GM12878 (cell line): ENCODE data around the gene ZSWIM5. TPM values are rescaled to one million over a fixed set of nuclear protein-coding genes. Genes with fewer than 3 reads are reported as not detected.
"Not testable (repeated sequence)": the region's sequence is repeated elsewhere in the genome, so short reads cannot be mapped to it uniquely, and the experiment has no call there.

Experiments
- ATAC-seq: fragments of 200-7000 bp; cut with Tn5 transposase; 3 replicates; pipeline ENCODE4 v1.9.1; 2020; ENCODE audit warnings: mild to moderate bottlenecking, moderate library complexity
- BruUV-seq: library from RNA; stranded (reverse); fragments of 400-500 nt; replicated peaks from 2 replicates; lab custom pipeline; 2021; lab: Mats Ljungman, UMichigan
- CTCF ChIA-PET: fragments of 300-600 bp; sonication (Branson Sonifier 250); formaldehyde crosslinking; extraction: SDS; loops from one replicate; lab custom pipeline; 2021; ENCODE audit warnings: inconsistent platforms; lab: Yijun Ruan, JAX
- POLR2A ChIA-PET: fragments of 350-600 bp; formaldehyde crosslinking; extraction: SDS; loops from one replicate; lab custom pipeline; 2021; ENCODE audit warnings: inconsistent platforms; lab: Charles Lee
- RAD21 ChIA-PET: fragments of 300-600 bp; sonication (Branson Sonifier 250); formaldehyde crosslinking; loops from one replicate; lab custom pipeline; 2023; ENCODE audit warnings: antibody characterized with exemption; ENCODE audit not compliant: unreplicated experiment; lab: Charles Lee
- SMC1A ChIA-PET: fragments of 300-600 bp; sonication (Branson Sonifier 250); formaldehyde crosslinking; loops from one replicate; lab custom pipeline; 2023; ENCODE audit not compliant: unreplicated experiment, uncharacterized antibody; lab: Charles Lee
- DNase-seq: peaks from one replicate; pipeline ENCODE4 v3.0.0-alpha.2; 2011; ENCODE audit warnings: low read depth, low spot score
- FAIRE-seq: peaks from 3 replicates; lab custom pipeline; 2011; peaks lifted over from hg19 to GRCh38; lab: Jason Lieb, UNC
- H2AFZ ChIP-seq: 2 replicates; pipeline ENCODE4 v1.6.0; 2011; ENCODE audit warnings: low read depth, low read length, control low read depth; ENCODE audit not compliant: control insufficient read depth
- H3K27ac ChIP-seq: 2 replicates; pipeline ENCODE4 v1.5.1; 2011; ENCODE audit warnings: control low read depth; ENCODE audit not compliant: control insufficient read depth, insufficient read depth
- H3K27me3 ChIP-seq, 2 experiments: replicated peaks in 1 of 2; 2 replicates each; pipeline versions ENCODE4 v1.6.0 to v1.6.1; 2011; ENCODE audit warnings: low read length in 1 of 2; ENCODE audit not compliant: control insufficient read depth in 2 of 2, insufficient read depth in 2 of 2
- H3K36me3 ChIP-seq, 2 experiments: 2 replicates each; pipeline ENCODE4 v1.5.1; 2011; ENCODE audit warnings: low read length in 1 of 2; ENCODE audit not compliant: control insufficient read depth in 2 of 2, insufficient read depth in 2 of 2
- H3K4me1 ChIP-seq: 2 replicates; pipeline ENCODE4 v1.6.1; 2011; ENCODE audit warnings: mild to moderate bottlenecking, low read length, moderate library complexity, mixed read lengths; ENCODE audit not compliant: control insufficient read depth, insufficient read depth
- H3K4me2 ChIP-seq: 2 replicates; pipeline ENCODE4 v1.6.0; 2011; ENCODE audit warnings: control low read depth; ENCODE audit not compliant: control insufficient read depth, insufficient read depth
- H3K4me3 ChIP-seq: fragments of 200-600 bp; sonication (generic); 2 replicates; pipeline ENCODE4 v1.5.1; 2016
- H3K79me2 ChIP-seq: 2 replicates; pipeline ENCODE4 v1.6.0; 2011; ENCODE audit warnings: low read length; ENCODE audit not compliant: control insufficient read depth, insufficient read depth
- H3K9ac ChIP-seq: 2 replicates; pipeline ENCODE4 v1.8.0; 2011; ENCODE audit warnings: low read length, control low read depth, mixed read lengths; ENCODE audit not compliant: control insufficient read depth, insufficient read depth
- H3K9me3 ChIP-seq: replicated peaks from 3 replicates; pipeline ENCODE4 v1.5.1; 2011; ENCODE audit warnings: mild to moderate bottlenecking, low read length; ENCODE audit not compliant: control insufficient read depth, insufficient read depth
- H4K20me1 ChIP-seq: 2 replicates; pipeline ENCODE4 v1.6.0; 2011; ENCODE audit not compliant: control insufficient read depth, insufficient read depth
- BCL11A ChIP-seq: IDR thresholded peaks from 2 replicates; pipeline ENCODE4 v1.6.1; 2011; ENCODE audit warnings: low read depth, low read length
- EP300 ChIP-seq, 2 experiments: fragments of 150-350 bp in 1 of 2; IDR thresholded peaks; 2 replicates each; pipeline ENCODE4 v1.6.1; 2011 to 2012; ENCODE audit warnings: low read depth in 2 of 2, low read length in 2 of 2, borderline replicate concordance in 1 of 2, improper control_type of control experiment in 1 of 2, inconsistent platforms in 1 of 2; ENCODE audit not compliant: control insufficient read depth in 1 of 2
- IRF5 ChIP-seq: fragments of 450-650 bp; IDR thresholded peaks from 2 replicates; pipeline ENCODE4 v1.6.1; 2017; ENCODE audit warnings: borderline replicate concordance
- LARP7 ChIP-seq: fragments of 450-650 bp; IDR thresholded peaks from 2 replicates; pipeline ENCODE4 v1.6.1; 2017; ENCODE audit warnings: mild to moderate bottlenecking
- NFYB ChIP-seq: IDR thresholded peaks from 2 replicates; pipeline ENCODE4 v1.6.1; 2011; ENCODE audit warnings: low read depth, mild to moderate bottlenecking, low read length, improper control_type of control experiment, moderate library complexity; ENCODE audit not compliant: insufficient read depth
- NR2C1 ChIP-seq: fragments of 450-650 bp; IDR thresholded peaks from 2 replicates; pipeline ENCODE4 v1.6.1; 2017; ENCODE audit warnings: antibody characterized with exemption, mild to moderate bottlenecking, moderate library complexity
- NRF1 ChIP-seq: conservative IDR thresholded peaks from 2 replicates; pipeline ENCODE4 v1.6.1; 2011; ENCODE audit warnings: mild to moderate bottlenecking, low read depth, low read length, improper control_type of control experiment
- POLR2A ChIP-seq: IDR thresholded peaks from 2 replicates; pipeline ENCODE4 v1.6.1; 2011; ENCODE audit warnings: low read depth, mild to moderate bottlenecking, low read length
- PRDM15 ChIP-seq: fragments of 450-650 bp; formaldehyde crosslinking; IDR thresholded peaks from 2 replicates; pipeline ENCODE4 v1.4.0; 2020; ENCODE audit warnings: mild to moderate bottlenecking, moderate library complexity
- RAD21 ChIP-seq: IDR thresholded peaks from 2 replicates; pipeline ENCODE4 v1.6.1; 2011; ENCODE audit warnings: mild to moderate bottlenecking, low read depth, low read length, moderate library complexity; ENCODE audit not compliant: insufficient read depth
- SRF ChIP-seq, 2 experiments: IDR thresholded peaks; 2 replicates each; pipeline ENCODE4 v1.6.1; 2011; ENCODE audit warnings: low read depth in 2 of 2, low read length in 2 of 2, mild to moderate bottlenecking in 1 of 2, moderate library complexity in 1 of 2
- ZNF217 ChIP-seq: fragments of 450-650 bp; IDR thresholded peaks from 2 replicates; pipeline ENCODE4 v1.6.1; 2017; ENCODE audit warnings: antibody characterized with exemption, mild to moderate bottlenecking
- WGBS: methylation state at CpG from one replicate; pipeline ENCODE4 v1.1.6; 2016; ENCODE audit warnings: low lambda C conversion rate; ENCODE audit not compliant: insufficient replicate concordance, insufficient coverage; ENCODE audit errors: missing lambda C conversion rate; 5-methylcytosine and 5-hydroxymethylcytosine counted together
- in situ Hi-C: fragments of 300-500 bp; cut with MboI; formaldehyde crosslinking; loops from 9 replicates; pipeline ENCODE4 v1.14.3; 2018; ENCODE audit warnings: mixed read lengths
- intact Hi-C: fragments of 100-400 bp; cut with micrococcal nuclease; formaldehyde crosslinking; loops from one replicate; pipeline ENCODE4 v1.14.2; 2022; ENCODE audit not compliant: unreplicated experiment
- polyA plus RNA-seq, 11 experiments: library from polyadenylated mRNA; depleted of rRNA in 4 of 11; unstranded in 6 of 11; stranded (reverse) in 5 of 11; fragments of >200 nt; fragmentation: Nextera tagmentation in 4 of 11; fragmentation: Illumina TruSeq in 1 of 11; extraction: Ambion mirVana in 4 of 11; extraction: Trizol in 1 of 11; gene quantifications; 1 replicate in 1 of 11; 2 replicates in 10 of 11; pipeline versions ENCODE4 v1.2.1 to v1.2.3, GENCODE V29; 2011 to 2016; ENCODE audit warnings: inconsistent platforms in 2 of 11, missing spikeins in 2 of 11, low read depth in 1 of 11
- total RNA-seq, 4 experiments: library from RNA; depleted of rRNA in 3 of 4; stranded (reverse); fragments of >200 nt in 3 of 4; fragmentation: Illumina TruSeq in 1 of 4; extraction: Trizol in 1 of 4; gene quantifications; 2 replicates each; pipeline versions ENCODE4 v1.2.1 to v1.2.3, GENCODE V29; 2013 to 2021

ZSWIM5 gene
- total and polyA plus RNA-seq, 10 of the 15 experiments (the other 5 are each of a cell fraction or from before 2014, with no cell fraction given) = 0.07 to 0.97 (median 0.34) TPM; not detected in 1

DNA sequence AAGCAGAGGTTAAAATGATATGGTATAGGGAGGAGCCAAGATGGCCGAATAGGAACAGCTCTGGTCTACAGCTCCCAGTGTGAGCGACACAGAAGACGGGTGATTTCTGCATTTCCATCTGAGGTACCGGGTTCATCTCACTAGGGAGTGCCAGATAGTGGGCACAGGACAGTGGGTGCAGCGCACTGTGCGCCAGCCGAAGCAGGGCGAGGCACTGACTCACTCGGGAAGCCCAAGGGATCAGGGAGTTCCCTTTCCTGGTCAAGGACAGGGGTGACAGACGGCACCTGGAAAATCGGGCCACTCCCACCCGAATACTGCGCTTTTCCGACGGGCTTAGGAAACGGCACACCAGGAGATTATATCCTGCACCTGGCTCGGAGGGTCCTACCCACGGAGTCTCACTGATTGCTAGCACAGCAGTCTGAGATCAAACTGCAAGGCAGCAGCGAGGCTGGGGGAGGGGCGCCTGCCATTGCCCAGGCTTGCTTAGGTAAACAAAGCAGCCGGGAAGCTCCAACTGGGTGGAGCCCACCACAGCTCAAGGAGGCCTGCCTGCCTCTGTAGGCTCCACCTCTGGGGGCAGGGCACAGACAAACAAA is 26.4 kb downstream of the ZSWIM5 start:
- H4K20me1 ChIP-seq, in situ Hi-C loops, H3K9me3 ChIP-seq, DNase-seq, H3K4me1 ChIP-seq, CTCF ChIA-PET, BruUV-seq, H3K4me2 ChIP-seq, POLR2A ChIA-PET, H3K36me3 ChIP-seq, H2AFZ ChIP-seq, RAD21 ChIA-PET, intact Hi-C loops, H3K79me2 ChIP-seq, SMC1A ChIA-PET, H3K4me3 ChIP-seq, FAIRE-seq, H3K27me3 ChIP-seq, H3K27ac ChIP-seq, ATAC-seq, H3K9ac ChIP-seq: not testable (repeated sequence)
- 73% methylated on average over 19 of the region's 21 CpGs for WGBS

DNA sequence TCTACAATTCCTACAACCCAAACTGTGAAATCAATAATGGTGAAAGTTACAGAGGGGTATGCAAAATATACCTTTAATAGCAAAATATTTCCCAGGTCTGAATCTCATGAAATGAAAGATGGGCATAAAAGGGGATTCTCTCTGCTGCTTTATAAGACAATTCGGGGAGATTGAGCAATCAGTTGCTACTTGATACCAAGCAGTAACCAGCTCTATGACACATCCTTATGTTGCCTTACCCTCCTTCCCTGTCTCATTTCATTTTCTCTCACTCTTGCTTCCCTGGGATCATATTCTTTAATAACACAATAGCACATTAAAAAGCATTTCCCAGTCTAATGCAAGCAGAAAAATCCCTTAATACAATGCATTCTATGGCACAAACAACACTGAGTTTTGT is 29.0 kb downstream of the ZSWIM5 start:
- Histone ChIP-seq H4K20me1 (no peaks in the 10 kb centered on the region), H3K36me3 (no peaks in the 10 kb centered on the region), H3K9ac (no peak overlapping the region), H3K27me3 (no peaks in the 10 kb centered on the region), H3K4me1 (no peaks in the 10 kb centered on the region), H3K4me3 (no peak overlapping the region), H2AFZ (no peak overlapping the region), H3K4me2 (no peak overlapping the region), H3K9me3 (no peaks in the 10 kb centered on the region), H3K27ac (no peak overlapping the region), H3K79me2 (no peaks in the 10 kb centered on the region)
- TF ChIP-seq SRF (IDR thresholded peaks at IDR 0.05; ENCODE audit: low read depth in 2 of 2, low read length in 2 of 2) (no peak), PRDM15 (no peak), NR2C1 (no peak), NRF1 (no peak), LARP7 (no peak), ZNF217 (no peak), RAD21 (no peak), EP300 (IDR thresholded peaks at IDR 0.05; ENCODE audit: borderline replicate concordance in 1 of 2, control insufficient read depth in 1 of 2, low read depth in 2 of 2, low read length in 2 of 2) (no peak), NFYB (no peak), POLR2A (no peak), BCL11A (no peak), IRF5 (no peak)
- DNase-seq = no peak
- FAIRE-seq = no peak
- in situ Hi-C loops = no loop called here
- 68% methylated on average over 1 of the region's 1 CpG for WGBS
- no TSS peak for BruUV-seq
- no peak for ATAC-seq
- intact Hi-C loops = no loop called here
- ChIA-PET SMC1A (no interaction called here), POLR2A (no interaction called here), CTCF (no interaction called here), RAD21 (no interaction called here)
